HepG2 (cell line): ENCODE measurements around the gene ZNF618. TPM values are rescaled to one million over a fixed set of nuclear protein-coding genes. Genes with fewer than 3 reads are reported as not detected.

Experiments
- ATAC-seq: fragments of 200-7000 bp; cut with Tn5 transposase; 3 replicates; pipeline ENCODE4 v1.9.1; 2020; ENCODE audit warnings: mild to moderate bottlenecking, moderate library complexity
- BruUV-seq: library from RNA; stranded (reverse); fragments of 400-500 nt; replicated peaks from 2 replicates; lab custom pipeline; 2021; lab: Mats Ljungman, UMichigan
- CTCF ChIA-PET: fragments of 300-600 bp; formaldehyde crosslinking; extraction: SDS; loops from one replicate; lab custom pipeline; 2021; ENCODE audit warnings: low total read pairs, inconsistent platforms, low intra/inter-chr PET ratio; lab: Yijun Ruan, JAX
- POLR2A ChIA-PET: fragments of 350-600 bp; sonication (Branson Sonifier 250); formaldehyde crosslinking; loops from one replicate; lab custom pipeline; 2020; ENCODE audit warnings: antibody characterized with exemption, inconsistent platforms; lab: Yijun Ruan, JAX
- DNase-seq: peaks from one replicate; pipeline ENCODE4 v3.0.0-alpha.2; 2015; ENCODE audit warnings: low spot score
- FAIRE-seq: peaks from 3 replicates; lab custom pipeline; 2011; peaks lifted over from hg19 to GRCh38; lab: Jason Lieb, UNC
- H2AFZ ChIP-seq: one replicate; pipeline ENCODE4 v1.6.1; 2011; ENCODE audit warnings: low read length, inconsistent platforms
- H3K27ac ChIP-seq: fragments of 300-600 bp; 3 replicates; pipeline ENCODE4 v1.8.0; 2011; ENCODE audit warnings: mixed run types, mild to moderate bottlenecking, mixed read lengths, low read length, inconsistent platforms; ENCODE audit not compliant: insufficient read depth; ENCODE audit errors: extremely low read length
- H3K27me3 ChIP-seq, 2 experiments: fragments of 200-600 bp in 1 of 2; 2 replicates in 1 of 2; 3 replicates in 1 of 2; pipeline versions ENCODE4 v1.6.0 to v1.8.0; 2011; ENCODE audit warnings: low read length in 2 of 2, mild to moderate bottlenecking in 2 of 2, moderate library complexity in 2 of 2, inconsistent platforms in 1 of 2; ENCODE audit not compliant: insufficient read depth in 2 of 2, control insufficient read depth in 1 of 2
- H3K36me3 ChIP-seq, 2 experiments: fragments of 200-600 bp in 1 of 2; replicated peaks in 1 of 2; 2 replicates in 1 of 2; 3 replicates in 1 of 2; pipeline versions ENCODE4 v1.5.1 to v1.8.0; 2011; ENCODE audit warnings: low read length in 2 of 2, inconsistent platforms in 1 of 2; ENCODE audit not compliant: insufficient read depth in 2 of 2, control insufficient read depth in 1 of 2
- H3K4me1 ChIP-seq: 2 replicates; pipeline ENCODE4 v1.5.1; 2012; ENCODE audit warnings: low read length, inconsistent platforms; ENCODE audit not compliant: insufficient read depth
- H3K4me2 ChIP-seq: 2 replicates; pipeline ENCODE4 v1.6.0; 2011; ENCODE audit warnings: low read depth, low read length, inconsistent platforms
- H3K4me3 ChIP-seq, 3 experiments: fragments of 200-600 bp in 1 of 3; sonication (generic), shearing (Covaris generic) in 1 of 3; replicated peaks in 1 of 3; 2 replicates each; pipeline ENCODE4 v1.5.1; 2011 to 2016; ENCODE audit warnings: low read length in 3 of 3, inconsistent platforms in 2 of 3, low read depth in 2 of 3, mild to moderate bottlenecking in 2 of 3, control low read depth in 1 of 3, mixed read lengths in 1 of 3; ENCODE audit not compliant: insufficient read depth in 1 of 3
- H3K79me2 ChIP-seq: one replicate; pipeline ENCODE4 v1.6.1; 2011; ENCODE audit warnings: low read length, inconsistent platforms; ENCODE audit not compliant: insufficient read depth
- H3K9ac ChIP-seq: 2 replicates; pipeline ENCODE4 v1.6.0; 2011; ENCODE audit warnings: mild to moderate bottlenecking, low read depth, low read length, inconsistent platforms; ENCODE audit not compliant: insufficient read depth
- H3K9me3 ChIP-seq: 2 replicates; pipeline ENCODE4 v1.5.1; 2012; ENCODE audit warnings: mild to moderate bottlenecking, low read length
- H4K20me1 ChIP-seq: 2 replicates; pipeline ENCODE4 v1.6.0; 2011; ENCODE audit warnings: inconsistent platforms, mild to moderate bottlenecking, low read length, moderate library complexity; ENCODE audit not compliant: insufficient read depth
- KAT2B ChIP-seq: fragments of 150-350 bp; IDR thresholded peaks from 2 replicates; pipeline ENCODE4 v1.6.1; 2014; ENCODE audit warnings: low read depth, low read length, borderline replicate concordance
- MAFK ChIP-seq, 2 experiments: IDR thresholded peaks in 1 of 2; conservative IDR thresholded peaks in 1 of 2; 2 replicates each; pipeline ENCODE4 v1.6.1; 2011; ENCODE audit warnings: improper control_type of control experiment in 2 of 2, low read length in 2 of 2
- TRIM24 ChIP-seq: sonication (generic); formaldehyde crosslinking; IDR thresholded peaks from 2 replicates; pipeline ENCODE4 v1.8.0; 2022; ENCODE audit warnings: mild to moderate bottlenecking, missing genetic modification reagents
- WGBS: methylation state at CpG from one replicate; pipeline ENCODE4 v1.1.6; 2017; ENCODE audit warnings: low lambda C conversion rate; 5-methylcytosine and 5-hydroxymethylcytosine counted together
- in situ Hi-C: cut with HindIII; loops from 2 replicates; pipeline ENCODE4 v1.10.0; 2017; ENCODE audit warnings: low pct_unique_long_range_greater_than_20kb; ENCODE audit not compliant: extremely low pct_ligation_motif_present
- intact Hi-C: fragments of 100-400 bp; cut with micrococcal nuclease; formaldehyde crosslinking; loops from one replicate; pipeline ENCODE4 v1.10.0; 2022; ENCODE audit not compliant: unreplicated experiment
- polyA plus RNA-seq, 8 experiments: library from polyadenylated mRNA; depleted of rRNA in 3 of 8; stranded (reverse) in 7 of 8; unstranded in 1 of 8; fragments of >200 nt; fragmentation: Illumina TruSeq in 4 of 8; extraction: Trizol in 4 of 8; gene quantifications; 2 replicates each; pipeline versions ENCODE4 v1.2.1 to v1.2.3, GENCODE V29; 2011 to 2016; ENCODE audit warnings: low read depth in 4 of 8, missing spikeins in 1 of 8, mixed read lengths in 1 of 8; ENCODE audit not compliant: insufficient read depth in 1 of 8
- total RNA-seq, 5 experiments: library from RNA; depleted of rRNA; stranded (reverse); fragments of >200 nt; fragmentation: Illumina TruSeq; extraction: Trizol; gene quantifications; 2 replicates each; pipeline ENCODE4 v1.2.3, GENCODE V29; 2016; ENCODE audit warnings: low read depth in 1 of 5
- TF ChIP-seq, protein P1 (sequence below): sonication (generic); formaldehyde crosslinking; IDR thresholded peaks from 2 replicates; pipeline ENCODE4 v1.4.0; 2020; ENCODE audit warnings: mild to moderate bottlenecking, missing genetic modification reagents

The ZNF618 gene
- total and polyA plus RNA-seq, 2 of the 13 experiments (the other 11 are each of a cell fraction or from before 2014, with no cell fraction given): 0.07 TPM

DNA sequence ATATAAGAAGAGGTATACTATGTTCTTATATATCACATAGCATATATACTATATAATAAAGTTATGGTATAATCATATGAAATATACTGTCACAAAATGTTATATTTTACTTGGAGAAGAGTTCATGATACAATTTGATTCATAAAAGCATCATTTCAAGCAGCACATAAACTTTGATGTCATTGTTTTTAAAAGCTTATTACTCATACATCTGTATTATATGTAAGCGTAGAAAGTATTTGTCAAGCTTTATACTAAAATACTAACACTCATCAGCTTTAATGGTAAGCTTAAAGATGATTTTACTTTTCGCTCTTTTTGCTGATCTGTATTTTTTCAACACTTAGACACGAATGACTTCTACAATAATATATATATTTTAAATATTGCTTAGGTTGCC is 34.0 kb upstream of the ZNF618 start:
- Histone ChIP-seq H3K9me3 (no peaks in the 10 kb centered on the region), H3K4me3 (no peak overlapping the region)
- 21% methylated on average over 3 of the region's 3 CpGs for WGBS
- peak; percentile 28 to 37; a peak in 2 of 4 replicates for TF ChIP-seq MAFK (conservative IDR thresholded peaks at IDR 0.05 in 1 of 2, IDR thresholded peaks at IDR 0.05 in 1 of 2; ENCODE audit: low read length in 2 of 2)
- no peak for TF ChIP-seq KAT2B
- TF ChIP-seq, all 625 proteins: peak for 1
- intact Hi-C loops: no loop called here
- H3K4me2 ChIP-seq: no peak overlapping the region
- ATAC-seq (no peak), FAIRE-seq (no peak), DNase-seq (no peak)
- H3K79me2 ChIP-seq: no peaks in the 10 kb centered on the region
- CTCF ChIA-PET: no interaction called here
- in situ Hi-C loops: no loop called here
- no peak overlapping the region for H2AFZ ChIP-seq
- no peak overlapping the region for H3K27ac ChIP-seq
- peaks cover 0 to 2% of the 10 kb centered on the region in 2 experiments; a peak in 1 of 5 replicates for H3K27me3 ChIP-seq
- no peak overlapping the region for H3K9ac ChIP-seq
- no peaks in the 10 kb centered on the region for H3K36me3 ChIP-seq
- POLR2A ChIA-PET: no interaction called here
- H4K20me1 ChIP-seq: no peaks in the 10 kb centered on the region
- no TSS peak for BruUV-seq
- H3K4me1 ChIP-seq: no peaks in the 10 kb centered on the region

DNA sequence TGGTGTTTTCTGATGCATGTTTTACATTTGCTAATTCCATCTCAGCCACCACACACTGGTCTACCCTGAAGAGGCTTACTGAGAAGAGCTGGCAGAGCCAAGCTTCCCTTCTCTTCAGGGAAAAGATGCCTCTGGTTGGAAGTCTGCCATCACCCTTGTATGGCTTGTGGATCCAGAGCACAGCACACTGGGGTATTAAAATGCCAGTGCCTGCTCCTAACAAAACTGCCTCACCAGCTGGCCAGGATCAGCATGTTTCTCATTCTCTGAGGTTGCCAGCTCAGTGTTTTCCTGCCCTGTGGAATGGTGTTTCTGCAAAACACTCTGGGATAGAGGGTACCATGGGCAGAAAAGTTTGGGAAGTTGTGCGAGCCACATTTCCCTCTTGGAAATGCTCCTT is 31.6 kb upstream of the ZNF618 start:
- in situ Hi-C loops (no loop called here), intact Hi-C loops (no loop called here)
- no peak overlapping the region for H3K27ac ChIP-seq
- no TSS peak for BruUV-seq
- no peak overlapping the region for H2AFZ ChIP-seq
- H3K4me1 ChIP-seq: no peaks in the 10 kb centered on the region
- no peak for FAIRE-seq
- WGBS: 38% methylated on average over 1 of the region's 1 CpG
- CTCF ChIA-PET: no interaction called here
- POLR2A ChIA-PET: no interaction called here
- H3K9me3 ChIP-seq: no peaks in the 10 kb centered on the region
- H3K4me3 ChIP-seq: no peak overlapping the region
- H3K27me3 ChIP-seq: peaks cover 0 to 2% of the 10 kb centered on the region in 2 experiments; a peak in 1 of 5 replicates
- no peak overlapping the region for H3K4me2 ChIP-seq
- DNase-seq: no peak
- H4K20me1 ChIP-seq: no peaks in the 10 kb centered on the region
- no peaks in the 10 kb centered on the region for H3K79me2 ChIP-seq
- TF ChIP-seq TRIM24 (CRISPR knock-in tag): no peak
- TF ChIP-seq, protein P1, sequence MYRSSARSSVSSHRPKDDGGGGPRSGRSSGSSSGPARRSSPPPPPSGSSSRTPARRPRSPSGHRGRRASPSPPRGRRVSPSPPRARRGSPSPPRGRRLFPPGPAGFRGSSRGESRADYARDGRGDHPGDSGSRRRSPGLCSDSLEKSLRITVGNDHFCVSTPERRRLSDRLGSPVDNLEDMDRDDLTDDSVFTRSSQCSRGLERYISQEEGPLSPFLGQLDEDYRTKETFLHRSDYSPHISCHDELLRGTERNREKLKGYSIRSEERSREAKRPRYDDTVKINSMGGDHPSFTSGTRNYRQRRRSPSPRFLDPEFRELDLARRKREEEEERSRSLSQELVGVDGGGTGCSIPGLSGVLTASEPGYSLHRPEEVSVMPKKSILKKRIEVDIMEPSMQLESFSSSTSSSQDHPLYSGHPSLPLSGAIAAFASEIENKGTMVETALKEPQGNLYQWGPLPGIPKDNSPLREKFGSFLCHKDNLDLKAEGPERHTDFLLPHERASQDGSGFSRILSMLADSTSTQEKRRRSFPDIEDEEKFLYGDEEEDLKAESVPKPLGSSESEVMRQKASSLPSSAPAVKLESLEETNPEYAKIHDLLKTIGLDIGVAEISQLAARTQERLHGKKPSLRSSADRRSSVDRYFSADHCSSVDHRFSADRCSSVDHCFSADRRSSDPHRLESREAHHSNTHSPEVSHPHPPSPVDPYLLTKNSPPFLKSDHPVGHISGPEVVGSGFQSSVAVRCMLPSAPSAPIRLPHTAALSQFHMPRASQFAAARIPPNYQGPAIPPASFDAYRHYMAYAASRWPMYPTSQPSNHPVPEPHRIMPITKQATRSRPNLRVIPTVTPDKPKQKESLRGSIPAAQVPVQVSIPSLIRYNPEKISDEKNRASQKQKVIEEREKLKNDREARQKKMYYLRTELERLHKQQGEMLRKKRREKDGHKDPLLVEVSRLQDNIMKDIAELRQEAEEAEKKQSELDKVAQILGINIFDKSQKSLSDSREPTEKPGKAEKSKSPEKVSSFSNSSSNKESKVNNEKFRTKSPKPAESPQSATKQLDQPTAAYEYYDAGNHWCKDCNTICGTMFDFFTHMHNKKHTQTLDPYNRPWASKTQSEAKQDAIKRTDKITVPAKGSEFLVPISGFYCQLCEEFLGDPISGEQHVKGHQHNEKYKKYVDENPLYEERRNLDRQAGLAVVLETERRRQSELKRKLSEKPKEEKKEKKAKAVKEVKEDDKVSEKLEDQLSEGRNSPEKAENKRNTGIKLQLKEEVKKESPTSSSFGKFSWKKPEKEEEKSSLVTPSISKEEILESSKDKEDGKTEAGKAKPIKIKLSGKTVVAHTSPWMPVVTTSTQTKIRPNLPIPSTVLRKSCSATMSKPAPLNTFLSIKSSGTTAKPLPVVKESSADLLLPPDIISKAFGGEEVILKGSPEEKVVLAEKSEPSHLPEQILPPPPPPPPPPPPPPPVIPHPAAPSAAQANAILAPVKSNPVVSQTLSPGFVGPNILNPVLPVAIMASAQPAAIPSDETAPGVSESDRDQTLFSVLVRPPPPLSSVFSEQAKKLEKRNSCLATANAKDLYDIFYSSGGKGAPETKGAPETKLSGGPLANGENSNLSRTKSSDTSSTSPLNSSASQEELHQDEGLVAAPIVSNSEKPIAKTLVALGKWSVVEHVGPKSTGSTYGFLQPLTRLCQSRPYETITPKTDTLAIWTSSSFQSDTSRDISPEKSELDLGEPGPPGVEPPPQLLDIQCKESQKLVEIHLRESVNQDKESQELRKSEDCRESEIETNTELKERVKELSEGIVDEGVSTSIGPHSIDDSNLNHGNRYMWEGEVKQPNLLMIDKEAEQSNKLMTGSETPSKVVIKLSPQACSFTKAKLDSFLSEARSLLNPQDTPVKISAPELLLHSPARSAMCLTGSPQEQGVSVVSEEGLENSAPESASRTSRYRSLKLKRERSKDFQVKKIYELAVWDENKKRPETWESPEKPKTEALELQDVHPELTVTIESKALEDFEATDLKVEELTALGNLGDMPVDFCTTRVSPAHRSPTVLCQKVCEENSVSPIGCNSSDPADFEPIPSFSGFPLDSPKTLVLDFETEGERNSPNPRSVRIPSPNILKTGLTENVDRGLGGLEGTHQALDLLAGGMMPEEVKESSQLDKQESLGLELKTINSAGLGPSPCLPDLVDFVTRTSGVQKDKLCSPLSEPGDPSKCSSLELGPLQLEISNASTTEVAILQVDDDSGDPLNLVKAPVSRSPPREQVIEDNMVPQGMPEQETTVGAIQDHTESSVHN: no peak
- ATAC-seq: no peak
- H3K9ac ChIP-seq: no peak overlapping the region
- no peaks in the 10 kb centered on the region for H3K36me3 ChIP-seq
